Subcutaneous abdominal adipose tissue (tissue), 5 donors: ENCODE results near the gene ADPRHL1.
"Not testable (repeated sequence)": the region's sequence is repeated elsewhere in the genome, so short reads cannot be mapped to it uniquely, and the experiment has no call there.

ENCODE experiments used
- H3K27ac ChIP-seq: one replicate; pipeline ENCODE4 v1.7.0; 2013; ENCODE audit warnings: low read depth, mild to moderate bottlenecking, inconsistent platforms, low read length, moderate library complexity
- H3K27me3 ChIP-seq, 5 donors: one replicate each; pipeline ENCODE4 v1.7.0; 2013; ENCODE audit warnings: low read length in 5 of 5, inconsistent platforms in 1 of 5; ENCODE audit not compliant: control insufficient read depth in 5 of 5, insufficient read depth in 4 of 5
- H3K36me3 ChIP-seq, 5 donors: one replicate each; pipeline ENCODE4 v1.7.0; 2013; ENCODE audit warnings: low read length in 5 of 5; ENCODE audit not compliant: control insufficient read depth in 5 of 5, insufficient read depth in 5 of 5
- H3K4me1 ChIP-seq, 5 donors: one replicate each; pipeline ENCODE4 v1.7.0; 2013; ENCODE audit warnings: low read length in 5 of 5, mild to moderate bottlenecking in 3 of 5, moderate library complexity in 1 of 5; ENCODE audit not compliant: control insufficient read depth in 5 of 5, insufficient read depth in 5 of 5
- H3K4me3 ChIP-seq, 5 donors: one replicate each; pipeline ENCODE4 v1.7.0; 2013; ENCODE audit warnings: low read length in 5 of 5, low read depth in 1 of 5
- H3K9ac ChIP-seq, 5 donors: one replicate each; pipeline ENCODE4 v1.7.0; 2013; ENCODE audit warnings: low read length in 5 of 5, mild to moderate bottlenecking in 4 of 5, moderate library complexity in 3 of 5
- H3K9me3 ChIP-seq, 5 donors: one replicate each; pipeline ENCODE4 v1.7.0; 2013; ENCODE audit warnings: low read length in 5 of 5; ENCODE audit not compliant: control insufficient read depth in 5 of 5
- donor health status: healthy.
- donor health status: healthy.
- donor health status: healthy.
- donor health status: healthy.
- donor health status: healthy.

ADPRHL1 gene

GRCh38 chr13:113399755-113400149, 53.5 kb downstream of the ADPRHL1 start:
- Histone ChIP-seq H3K9ac (no peak overlapping the region), H3K4me1 (no peaks in the 10 kb centered on the region), H3K27me3 (peaks cover 13 to 26% (median 21%) of the 10 kb centered on the region in 5 donors), H3K4me3 (no peak overlapping the region), H3K36me3 (no peaks in the 10 kb centered on the region), H3K9me3 (no peaks in the 10 kb centered on the region), H3K27ac (no peak overlapping the region)

GRCh38 chr13:113398963-113399754, 54.1 kb downstream of the ADPRHL1 start:
- H3K4me1 ChIP-seq: peaks cover 0 to 3% (median 2%) of the 10 kb centered on the region in 5 donors
- H3K27ac ChIP-seq: no peak overlapping the region
- H3K9me3 ChIP-seq: no peaks in the 10 kb centered on the region
- H3K36me3 ChIP-seq: no peaks in the 10 kb centered on the region
- no peak overlapping the region for H3K9ac ChIP-seq
- H3K27me3 ChIP-seq: peaks cover 13 to 24% (median 17%) of the 10 kb centered on the region in 5 donors
- no peak overlapping the region for H3K4me3 ChIP-seq

- no peak overlapping the region for H3K27ac ChIP-seq
- no peak overlapping the region for H3K4me3 ChIP-seq
- H3K9me3 ChIP-seq: no peaks in the 10 kb centered on the region
- H3K27me3 ChIP-seq: peaks cover 12 to 24% (median 14%) of the 10 kb centered on the region in 5 donors
- peaks cover 0 to 13% (median 11%) of the 10 kb centered on the region in 5 donors for H3K4me1 ChIP-seq
- H3K36me3 ChIP-seq: no peaks in the 10 kb centered on the region
- H3K9ac ChIP-seq: no peak overlapping the region
Measured at GRCh38 chr13:113397608-113398425, 55.5 kb downstream of the ADPRHL1 start.

- Histone ChIP-seq H3K27me3 (peaks cover 0 to 6% (median 2%) of the 10 kb centered on the region in 5 donors), H3K4me3 (peak overlapping the region in 2 of 5 donors; percentile 70 to 74), H3K36me3 (no peaks in the 10 kb centered on the region), H3K9me3 (no peaks in the 10 kb centered on the region), H3K9ac (no peak overlapping the region), H3K4me1 (peaks cover 0 to 13% (median 11%) of the 10 kb centered on the region in 5 donors), H3K27ac (no peak overlapping the region)
Measured at GRCh38 chr13:113394339-113394640, 59.0 kb downstream of the ADPRHL1 start.

- peaks cover 0 to 6% (median 0%) of the 10 kb centered on the region in 5 donors for H3K27me3 ChIP-seq
- H3K9me3 ChIP-seq: no peaks in the 10 kb centered on the region
- no peak overlapping the region for H3K27ac ChIP-seq
- H3K9ac ChIP-seq: peak overlapping the region in 4 of 5 donors; percentile 40 to 68 (median 60)
- H3K4me1 ChIP-seq: peaks cover 0 to 13% (median 11%) of the 10 kb centered on the region in 5 donors
- H3K4me3 ChIP-seq: peak overlapping the region; percentile 70 to 93 (median 80)
- no peaks in the 10 kb centered on the region for H3K36me3 ChIP-seq
Measured at GRCh38 chr13:113393563-113394338, 59.5 kb downstream of the ADPRHL1 start.

GRCh38 chr13:113393226-113393562, 60.1 kb downstream of the ADPRHL1 start:
- Histone ChIP-seq H3K9ac (peak overlapping the region in 2 of 5 donors; percentile 55 to 68), H3K4me1 (peaks cover 0 to 13% (median 11%) of the 10 kb centered on the region in 5 donors), H3K36me3 (no peaks in the 10 kb centered on the region), H3K9me3 (no peaks in the 10 kb centered on the region), H3K4me3 (peak overlapping the region; percentile 70 to 93 (median 80)), H3K27ac (no peak overlapping the region), H3K27me3 (peaks cover 0 to 6% (median 0%) of the 10 kb centered on the region in 5 donors)

- Histone ChIP-seq H3K4me1 (peaks cover 0 to 13% (median 11%) of the 10 kb centered on the region in 5 donors), H3K9ac (no peak overlapping the region), H3K36me3 (no peaks in the 10 kb centered on the region), H3K9me3 (no peaks in the 10 kb centered on the region), H3K4me3 (no peak overlapping the region), H3K27ac (no peak overlapping the region), H3K27me3 (no peaks in the 10 kb centered on the region)
Measured at GRCh38 chr13:113390874-113391497, 62.3 kb downstream of the ADPRHL1 start.

- H3K9ac ChIP-seq, H3K4me3 ChIP-seq, H3K27me3 ChIP-seq, H3K27ac ChIP-seq, H3K9me3 ChIP-seq, H3K36me3 ChIP-seq: not testable (repeated sequence)
- peaks cover 0 to 13% (median 11%) of the 10 kb centered on the region in 5 donors for H3K4me1 ChIP-seq
Measured at GRCh38 chr13:113389586-113389985, 63.7 kb downstream of the ADPRHL1 start.

GRCh38 chr13:113387396-113387795, 65.9 kb downstream of the ADPRHL1 start:
- Histone ChIP-seq H3K4me3 (no peak overlapping the region), H3K27me3 (no peaks in the 10 kb centered on the region), H3K9ac (no peak overlapping the region), H3K9me3 (peaks cover 0 to 9% (median 1%) of the 10 kb centered on the region in 5 donors), H3K36me3 (no peaks in the 10 kb centered on the region), H3K27ac (no peak overlapping the region), H3K4me1 (no peaks in the 10 kb centered on the region)
